Epidermal melanocyte (primary cell): ENCODE data around the gene RAB10.
"Not testable (repeated sequence)": the region's sequence is repeated elsewhere in the genome, so short reads cannot be mapped to it uniquely, and the experiment has no call there.

Experiments used
- DNase-seq: peaks from one replicate; pipeline ENCODE4 v3.0.0; 2011; ENCODE audit warnings: low spot score; ENCODE audit not compliant: insufficient read length

Gene RAB10

DNA sequence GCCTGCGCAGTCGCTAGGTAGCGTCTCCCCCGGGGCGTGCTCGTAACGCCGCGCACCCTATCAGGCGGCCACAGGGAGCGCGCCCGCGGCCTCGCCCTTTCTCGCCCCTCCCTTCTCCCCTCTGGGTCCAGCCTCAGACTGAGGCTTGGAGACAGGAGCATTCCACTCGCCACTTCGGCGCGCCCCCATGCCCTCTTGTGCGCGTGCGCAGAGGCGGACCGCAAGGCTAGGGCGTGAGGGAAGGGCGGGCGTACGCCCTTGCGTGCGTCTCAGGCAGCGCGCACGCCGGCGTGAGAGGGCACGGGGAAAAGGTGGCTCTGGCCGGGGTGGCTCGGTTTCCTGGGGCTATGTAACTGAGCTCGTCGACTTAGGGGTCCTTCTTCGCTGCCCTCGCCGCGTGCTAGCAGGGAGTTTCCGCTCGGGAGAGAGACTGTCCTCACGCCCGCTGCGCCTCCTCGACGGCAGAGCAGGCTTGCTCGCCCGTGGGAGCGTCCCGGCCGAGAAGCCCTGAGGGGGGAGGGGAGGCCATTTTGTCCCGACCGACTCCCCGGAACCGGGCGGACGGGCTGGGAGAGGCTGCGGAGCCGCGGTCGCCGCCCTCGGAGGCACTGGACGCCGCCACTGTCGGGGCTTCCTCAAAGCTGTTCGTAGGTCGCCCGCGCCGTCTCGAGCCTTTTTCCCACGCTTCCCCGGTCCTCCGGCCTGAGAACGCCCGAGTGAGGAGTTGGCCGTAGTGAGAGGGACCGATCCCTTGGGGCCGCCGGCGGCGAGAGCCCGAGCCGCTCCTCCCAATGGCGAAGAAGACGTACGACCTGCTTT is at the start of gene RAB10:
RAB10 (plus strand) TSS at position 267 of the 819 bp plus-strand sequence; CDS start at position 792, 525 bp downstream.
- peak; percentile 95 for DNase-seq

DNA sequence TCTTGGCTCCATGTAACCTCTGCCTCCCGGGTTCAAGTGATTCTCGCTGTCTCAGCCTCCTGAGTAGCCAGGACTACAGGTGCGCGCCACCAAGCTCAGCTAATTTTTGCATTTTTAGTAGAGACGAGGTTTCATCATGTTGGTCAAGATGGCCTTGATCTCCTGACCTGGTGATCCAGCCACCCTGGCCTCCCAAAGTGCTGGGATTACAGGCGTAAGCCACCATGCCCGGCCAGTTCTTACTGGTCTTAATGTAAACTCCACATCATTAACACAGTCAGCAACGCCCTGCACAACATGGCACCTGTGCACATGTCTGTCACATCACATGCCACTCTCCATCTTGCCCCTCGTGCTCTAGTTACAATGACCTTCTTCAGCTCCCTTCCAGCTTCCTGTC is 45.8 kb upstream of the RAB10 start:
- no peak for DNase-seq

DNA sequence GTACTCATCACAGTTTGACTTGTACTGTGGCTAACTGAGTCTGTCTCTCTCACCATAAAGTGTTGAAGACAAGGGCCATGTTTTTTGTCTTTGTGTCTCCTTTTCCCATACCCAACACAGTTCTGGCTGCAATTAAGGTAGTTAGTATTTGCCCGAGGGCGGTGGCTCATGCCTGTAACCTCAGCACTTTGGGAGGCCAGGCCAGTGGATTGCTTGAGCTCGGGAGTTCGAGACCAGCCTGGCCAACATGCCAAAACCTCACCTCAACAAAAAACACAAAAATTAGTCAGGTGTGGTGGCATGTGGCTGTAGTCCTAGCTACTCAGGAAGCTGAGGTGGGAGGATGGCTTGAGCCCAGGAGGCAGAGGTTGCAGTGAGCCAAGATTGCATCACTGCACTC is 44.7 kb upstream of the RAB10 start:
- DNase-seq, result no peak

DNA sequence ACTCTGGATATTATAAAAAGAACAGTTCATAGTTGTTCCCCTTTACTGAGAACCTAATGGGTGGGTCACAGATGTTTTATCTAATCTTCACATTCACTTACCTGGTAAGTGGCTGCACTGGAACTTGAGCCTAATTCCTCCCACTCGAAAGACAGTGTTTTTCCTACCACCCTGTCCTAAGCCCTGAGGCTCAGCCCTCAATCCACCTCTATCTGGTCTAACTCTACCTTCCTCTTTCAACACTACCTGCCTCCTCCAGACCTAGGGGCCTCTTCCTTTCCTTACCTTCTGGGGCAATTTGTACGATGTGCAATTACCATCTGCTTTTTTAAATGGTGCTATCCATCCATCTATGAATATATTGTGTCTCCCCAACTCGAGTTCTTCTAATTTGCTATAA is 41.9 kb upstream of the RAB10 start:
- no peak for DNase-seq

DNA sequence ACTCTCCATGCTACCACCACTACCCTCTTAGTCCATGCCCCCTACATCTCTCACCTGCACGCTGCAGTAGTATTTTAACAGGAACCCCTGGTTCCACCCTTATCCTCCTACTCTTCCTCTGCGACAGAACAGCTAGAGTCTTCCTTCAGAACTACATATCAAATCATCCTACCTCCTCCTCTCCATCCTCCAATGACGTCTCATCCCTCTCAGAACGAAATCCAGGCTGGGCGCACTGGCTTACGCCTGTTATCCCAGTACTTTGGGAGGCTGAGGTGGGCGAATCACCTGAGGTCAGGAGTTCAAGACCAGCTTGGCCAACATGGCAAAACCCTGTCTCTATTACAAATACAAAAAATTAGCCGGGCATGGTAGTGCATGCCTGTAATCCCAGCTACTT is 41.3 kb upstream of the RAB10 start:
- no peak for DNase-seq

DNA sequence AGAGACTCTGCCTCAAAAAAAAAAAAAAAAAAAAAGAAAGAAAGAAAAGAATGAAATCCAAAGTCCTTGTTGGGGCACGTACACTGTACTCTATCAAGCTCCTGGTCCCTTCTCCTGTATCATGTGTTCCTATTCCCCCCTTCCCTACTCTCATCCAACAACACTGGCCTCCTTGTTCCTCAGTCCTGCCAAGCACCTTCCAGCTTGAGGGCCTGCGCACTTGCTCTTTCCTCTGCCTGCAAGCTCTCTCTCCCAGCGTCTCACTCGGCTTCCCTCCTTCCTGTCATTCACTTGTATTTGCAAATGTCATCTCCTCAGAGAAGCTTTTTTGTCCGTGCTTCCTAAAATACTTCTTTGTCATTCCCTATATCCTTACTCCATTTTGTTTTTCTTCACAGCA is 40.8 kb upstream of the RAB10 start:
- DNase-seq, result no peak

DNA sequence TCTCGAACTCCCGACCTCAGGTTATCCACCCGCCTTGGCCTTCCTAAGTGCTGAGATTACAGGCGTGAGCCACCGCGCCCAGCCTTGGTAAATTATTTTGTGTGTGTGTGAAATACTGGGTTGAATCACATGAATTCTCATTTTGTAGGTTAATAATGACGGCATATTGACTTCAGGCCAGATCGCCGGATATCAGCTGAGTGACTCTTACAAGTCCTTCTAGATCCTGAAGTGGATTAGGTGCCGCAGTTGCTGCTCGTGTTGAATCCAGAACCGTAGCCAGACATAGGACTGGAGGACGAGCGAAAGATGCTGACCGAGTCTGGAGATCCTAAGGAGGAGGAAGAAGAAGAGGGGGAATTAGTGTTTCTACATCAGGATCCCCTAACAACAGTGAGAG is 39.4 kb upstream of the RAB10 start:
- no peak for DNase-seq

DNA sequence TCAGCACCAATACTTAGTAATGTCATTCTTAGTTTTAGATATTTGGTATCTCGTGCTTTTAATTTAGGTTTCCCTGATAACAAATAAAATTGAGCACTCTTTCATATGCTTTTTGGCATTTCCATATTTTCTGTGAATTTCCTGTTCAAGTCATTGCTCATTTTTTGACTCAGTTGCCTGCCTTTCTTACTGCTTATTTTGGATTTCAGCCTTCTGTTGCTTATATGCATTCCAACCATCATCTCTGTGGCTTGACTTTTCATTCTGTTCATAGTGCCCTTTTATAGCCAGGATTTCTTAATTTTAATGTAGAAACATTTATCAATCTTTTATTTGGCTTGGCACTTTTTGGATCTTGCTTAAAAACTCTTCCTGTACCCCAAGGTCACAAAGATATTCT is 37.0 kb upstream of the RAB10 start:
- DNase-seq, result no peak

DNA sequence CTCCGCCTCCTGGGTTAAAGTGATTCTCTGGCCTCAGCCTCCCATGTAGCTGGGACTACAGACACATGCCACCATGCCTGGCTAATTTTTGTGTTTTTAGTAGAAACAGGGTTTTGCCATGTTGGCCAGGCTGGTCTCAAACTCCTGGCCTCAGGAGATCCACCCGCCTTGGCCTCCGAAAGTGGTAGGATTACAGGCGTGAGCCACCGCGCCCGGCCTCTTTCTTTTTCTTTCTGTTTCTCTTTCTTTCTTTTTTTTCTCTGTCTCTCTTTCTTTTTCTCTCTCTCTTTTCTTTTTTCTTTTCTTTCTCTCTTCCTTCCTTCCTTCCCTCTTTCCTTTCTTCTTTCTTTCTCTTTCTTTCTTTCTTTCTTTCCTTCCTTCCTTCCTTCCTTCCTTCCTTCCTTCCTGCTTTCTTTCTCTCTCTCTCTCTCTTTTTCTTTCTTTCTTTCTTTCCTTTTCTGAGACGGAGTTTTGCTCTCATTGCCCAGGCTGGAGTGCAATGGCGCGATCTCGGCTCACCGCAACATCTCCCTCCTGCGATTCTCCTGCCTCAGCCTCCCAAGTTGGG is 35.0 kb upstream of the RAB10 start:
- DNase-seq, result not testable (repeated sequence)

DNA sequence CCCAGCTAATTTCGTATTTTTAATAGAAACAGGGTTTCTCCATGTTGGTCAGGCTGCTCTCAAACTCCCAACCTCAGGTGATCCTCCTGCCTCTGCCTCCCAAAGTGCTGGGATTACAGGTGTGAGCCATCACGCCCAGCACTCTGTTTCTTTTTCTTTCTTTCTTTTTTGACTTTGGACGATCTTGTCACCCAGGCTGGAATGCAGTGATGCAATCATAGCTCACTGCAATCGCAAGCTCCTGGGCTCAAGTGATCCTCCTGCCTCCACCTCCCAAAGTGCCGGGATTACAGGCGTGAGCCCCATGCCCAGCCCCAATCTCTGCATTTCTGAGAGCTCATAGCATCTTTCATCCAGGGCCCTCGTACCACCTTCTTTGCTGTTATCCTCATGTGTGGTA is 34.5 kb upstream of the RAB10 start:
- not testable (repeated sequence) for DNase-seq

DNA sequence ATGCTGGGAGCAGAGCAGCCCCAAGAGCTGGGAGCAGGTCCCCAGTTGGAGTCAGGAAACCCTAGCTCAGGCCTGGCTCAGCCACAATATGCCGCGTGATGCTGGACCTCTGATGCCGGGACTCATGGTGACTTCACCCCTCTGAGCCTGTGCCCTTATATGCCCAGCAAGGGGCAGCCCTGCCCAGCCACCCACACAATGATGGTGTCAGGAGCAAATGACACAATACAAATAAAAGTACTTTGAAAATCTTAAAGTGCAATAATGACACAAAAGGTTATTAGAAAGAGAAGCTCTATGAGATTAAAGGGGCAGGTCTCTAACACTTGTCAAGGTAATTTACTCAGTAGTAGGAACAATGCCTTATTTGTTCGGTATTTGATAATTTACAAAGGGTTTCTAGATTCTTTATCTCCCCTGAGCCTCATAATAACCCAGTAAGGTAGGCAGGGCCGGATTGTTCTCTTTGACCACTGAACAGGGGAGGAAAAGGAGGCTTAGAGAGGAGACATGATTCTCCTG is 33.3 kb upstream of the RAB10 start:
- DNase-seq, result no peak

DNA sequence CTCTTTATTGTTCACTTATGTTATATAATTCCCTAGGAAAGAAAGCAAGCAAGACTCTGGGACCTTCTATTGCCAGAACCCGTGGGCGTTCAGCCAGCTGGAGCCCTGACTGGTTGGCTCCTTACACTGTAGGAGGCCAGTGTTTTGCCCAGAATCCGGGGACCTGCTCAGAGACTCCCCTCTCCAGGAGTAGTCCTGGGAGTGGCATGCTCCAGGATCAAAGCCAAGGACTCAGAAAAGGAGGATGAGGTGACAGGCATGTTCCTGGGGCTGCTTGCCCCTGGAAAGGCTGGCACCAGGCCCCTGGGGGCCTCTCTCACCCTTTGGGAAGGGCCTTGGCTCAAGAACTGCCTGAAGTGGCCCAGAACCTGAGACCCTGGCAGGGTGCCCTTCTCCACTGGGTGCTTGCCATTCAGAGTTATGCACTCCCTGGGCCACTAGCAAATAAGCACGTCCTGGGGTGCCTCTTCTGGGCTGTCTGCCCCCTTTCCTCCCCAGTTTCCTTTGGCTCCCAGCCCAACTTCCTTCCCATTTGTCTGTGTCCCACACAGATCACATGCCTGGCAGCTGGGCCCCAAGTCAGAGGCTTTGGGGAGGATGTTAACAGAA is 32.0 kb upstream of the RAB10 start:
- no peak for DNase-seq

DNA sequence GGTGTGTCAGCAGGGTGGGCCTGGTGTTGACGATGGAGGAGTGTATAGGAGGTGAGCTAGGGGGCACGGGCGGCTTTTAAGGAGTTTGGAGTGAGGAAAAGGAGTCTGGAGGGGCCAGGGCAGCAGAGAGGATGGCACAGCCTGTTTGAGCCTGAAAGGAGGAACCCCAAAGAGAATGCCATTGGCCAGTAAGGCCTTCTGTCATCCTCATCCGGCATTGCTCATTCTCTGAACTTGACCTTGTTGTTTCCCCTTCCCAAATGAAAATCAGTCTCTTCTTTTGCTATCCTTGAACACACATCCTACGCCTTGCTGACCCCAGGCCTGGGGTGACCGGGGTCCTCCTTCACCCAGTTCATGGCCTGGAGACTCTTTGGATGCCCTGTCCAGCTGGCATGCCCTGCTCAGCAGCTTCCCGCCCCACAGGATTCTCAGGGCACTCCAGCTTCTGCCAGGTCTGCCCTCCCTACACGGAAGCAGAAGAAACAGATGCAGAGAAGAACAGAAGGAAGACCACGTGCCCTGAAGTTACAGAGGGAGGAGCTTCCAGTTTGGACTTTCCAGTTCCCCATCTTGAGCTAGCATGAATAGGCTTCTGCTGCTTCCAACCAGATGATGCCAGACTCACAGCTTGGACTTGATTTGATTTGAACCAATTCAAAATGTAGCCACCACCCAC is 31.1 kb upstream of the RAB10 start:
- no peak for DNase-seq

DNA sequence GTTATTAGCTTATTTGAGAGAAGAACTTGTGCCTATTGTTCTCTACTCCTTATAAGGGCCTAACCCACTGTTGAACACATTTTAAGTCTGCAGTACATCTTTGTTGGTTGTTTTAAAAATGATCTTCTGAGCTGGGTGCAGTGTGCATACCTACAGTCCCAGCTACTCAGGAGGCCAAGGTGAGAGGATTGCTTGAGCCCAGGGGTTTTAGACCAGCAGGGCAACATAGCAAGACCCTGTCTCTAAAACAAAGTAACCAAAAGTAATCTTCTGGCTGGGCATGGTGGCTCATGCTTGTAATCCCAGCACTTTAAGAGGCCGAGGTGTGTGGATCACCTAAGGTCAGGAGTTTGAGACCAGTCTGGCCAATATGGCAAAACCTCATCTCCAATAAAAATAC is 25.8 kb upstream of the RAB10 start:
- DNase-seq, result no peak

DNA sequence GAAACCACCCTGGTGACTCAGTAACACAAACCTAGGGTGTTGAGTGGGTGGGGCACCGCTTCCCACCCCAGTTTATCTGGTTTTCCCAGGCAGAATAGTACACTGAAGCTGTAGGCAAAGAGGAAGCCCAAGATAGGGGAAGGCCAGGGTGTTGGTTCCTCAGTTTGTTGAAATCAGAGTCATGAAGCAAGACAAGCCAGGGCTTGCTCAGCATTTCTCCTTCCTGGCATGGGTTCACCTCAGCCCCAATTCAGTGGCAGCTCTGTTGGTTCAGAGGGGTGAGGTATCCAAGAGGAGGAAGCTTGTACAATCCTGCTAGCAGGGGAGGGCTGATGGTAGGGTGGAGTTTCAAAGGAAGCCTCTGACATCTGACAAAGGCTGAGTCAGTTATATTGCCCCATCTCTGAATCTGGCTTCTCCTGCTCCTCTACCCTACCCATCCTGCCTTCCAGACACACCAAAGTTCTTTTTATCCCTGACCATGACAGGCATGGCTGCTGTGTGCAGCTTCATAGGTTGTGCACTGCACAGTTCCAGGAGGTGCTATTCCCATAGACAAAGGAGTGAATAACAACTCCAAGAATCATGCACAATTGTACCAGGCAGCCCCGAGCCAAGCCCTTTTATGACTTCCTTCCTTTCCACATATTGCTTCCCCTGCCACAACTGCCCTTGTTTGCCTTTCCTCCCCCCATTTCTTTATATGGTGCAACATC is 24.9 kb upstream of the RAB10 start:
- no peak for DNase-seq

DNA sequence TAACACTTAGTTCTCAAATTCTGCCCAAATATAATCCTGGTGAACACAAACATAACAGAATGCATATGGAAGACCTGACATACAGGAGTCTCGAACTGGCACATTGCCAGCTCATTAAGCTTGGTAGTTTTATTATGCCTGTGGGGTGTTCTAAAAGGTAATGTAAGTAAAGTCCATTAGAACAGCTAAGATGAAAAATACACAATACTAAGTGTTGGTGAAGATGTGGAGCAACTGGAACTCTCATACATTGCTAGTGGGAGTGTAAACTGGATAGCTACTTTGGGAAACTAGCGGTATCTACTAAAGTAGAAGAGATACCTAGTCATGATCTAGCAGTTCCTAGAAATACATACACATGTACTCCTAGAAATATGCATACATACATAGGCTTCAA is 24.3 kb upstream of the RAB10 start:
- no peak for DNase-seq

DNA sequence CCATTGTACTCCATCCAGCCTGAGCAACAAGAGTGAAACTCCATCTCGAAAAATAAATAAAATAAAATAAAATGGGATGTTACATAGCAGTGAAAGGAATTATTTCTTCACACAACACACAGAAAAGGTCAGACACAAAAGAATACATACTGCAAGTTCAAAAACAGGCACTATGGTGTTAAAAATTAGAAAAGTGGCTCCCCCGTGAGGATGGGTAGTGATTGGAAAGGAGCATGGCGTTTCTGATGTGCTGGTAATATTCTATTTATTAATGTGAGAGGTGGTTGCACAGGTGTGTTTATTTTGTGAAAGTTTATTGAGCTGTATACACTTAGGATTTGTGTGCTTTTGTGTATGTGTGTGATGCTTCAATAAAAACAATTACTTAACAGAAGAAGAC is 22.9 kb upstream of the RAB10 start:
- DNase-seq, result no peak

DNA sequence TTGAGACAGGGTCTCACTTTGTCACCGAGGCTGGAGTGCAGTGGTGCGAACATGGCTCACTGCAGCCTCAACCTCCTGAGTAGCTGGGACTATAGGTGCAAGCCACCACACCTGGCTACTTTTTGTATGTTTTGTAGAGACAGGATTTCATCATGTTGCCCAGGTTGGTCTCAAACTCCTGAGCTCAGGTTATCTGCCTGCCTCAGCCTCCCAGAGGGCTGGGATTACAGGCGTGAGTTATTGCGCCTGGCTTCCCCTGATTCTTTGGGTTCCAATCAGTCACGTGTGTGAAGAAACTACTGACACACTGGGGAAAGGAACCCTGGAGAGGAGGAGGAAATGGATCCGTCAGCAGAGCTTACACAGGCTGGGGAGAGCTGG is 22.3 kb upstream of the RAB10 start:
- no peak for DNase-seq

DNA sequence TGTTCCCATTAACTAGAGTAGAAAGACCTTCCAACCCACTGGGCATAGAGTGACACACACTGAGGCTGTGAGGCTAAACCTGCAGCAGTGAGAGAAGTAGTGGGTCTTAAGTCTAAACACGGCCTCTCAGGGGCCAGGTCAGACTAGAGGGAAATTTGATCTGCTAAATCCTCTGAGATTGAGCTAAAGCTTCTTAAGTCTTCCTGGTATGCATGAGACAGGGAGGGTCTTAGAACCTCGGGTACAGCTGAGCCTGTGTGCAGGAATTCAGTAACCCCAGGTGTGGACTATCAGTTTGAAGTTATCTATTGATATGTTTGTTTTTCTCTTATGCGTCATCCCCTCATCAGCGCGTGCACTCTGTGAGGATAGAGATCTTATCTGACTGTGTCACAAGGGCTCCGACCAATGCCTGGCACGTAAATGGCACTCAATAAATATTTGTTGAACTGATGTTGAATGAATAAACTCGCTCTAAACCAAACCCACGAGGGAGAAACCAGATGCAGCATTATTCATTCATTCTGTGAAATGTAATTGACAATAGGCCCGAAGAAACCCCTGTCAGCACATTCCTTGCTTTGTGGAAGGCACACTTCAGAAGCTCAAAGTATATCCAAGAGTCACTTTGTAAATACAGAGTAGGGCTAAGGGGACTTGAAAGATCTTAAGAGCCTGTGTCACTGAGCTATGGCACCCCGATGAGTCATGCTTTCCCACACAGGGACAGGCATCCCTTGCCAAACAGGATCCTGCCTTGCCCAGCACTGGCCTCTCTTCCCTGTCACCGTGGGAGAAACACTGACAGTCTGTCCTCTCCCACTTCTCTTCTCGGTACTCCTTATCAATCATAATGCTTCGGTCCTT is 21.7 kb upstream of the RAB10 start:
- no peak for DNase-seq

DNA sequence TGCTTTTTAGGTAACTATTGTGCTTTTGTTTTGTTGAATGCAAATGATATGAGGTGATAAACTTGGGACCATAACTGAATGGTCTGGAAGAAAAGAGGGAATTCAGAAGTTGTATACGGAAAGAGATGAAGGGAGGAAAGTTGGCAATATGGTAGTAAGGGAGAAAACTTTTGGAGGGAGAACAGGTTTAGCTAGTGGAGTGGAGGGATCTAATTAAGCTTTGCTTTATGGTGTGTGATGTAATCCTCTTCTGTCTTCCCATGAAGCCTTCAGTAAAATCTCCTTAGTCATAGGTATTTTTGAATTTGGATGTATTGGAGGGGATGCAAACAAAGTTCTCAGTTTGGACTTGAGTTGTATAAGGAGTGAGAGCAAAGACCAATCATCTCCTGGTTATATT is 20.2 kb upstream of the RAB10 start:
- no peak for DNase-seq
